HG03558 (cell line): ENCODE measurements around the gene ADAM22.

ENCODE experiments used
- ATAC-seq: cut with Tn5 transposase; IDR thresholded peaks from one replicate; pipeline ENCODE4 v1.9.1; 2021; ENCODE audit warnings: moderate number of reproducible peaks; ENCODE audit not compliant: unreplicated experiment; ENCODE audit errors: extremely low read depth

ADAM22 gene

DNA sequence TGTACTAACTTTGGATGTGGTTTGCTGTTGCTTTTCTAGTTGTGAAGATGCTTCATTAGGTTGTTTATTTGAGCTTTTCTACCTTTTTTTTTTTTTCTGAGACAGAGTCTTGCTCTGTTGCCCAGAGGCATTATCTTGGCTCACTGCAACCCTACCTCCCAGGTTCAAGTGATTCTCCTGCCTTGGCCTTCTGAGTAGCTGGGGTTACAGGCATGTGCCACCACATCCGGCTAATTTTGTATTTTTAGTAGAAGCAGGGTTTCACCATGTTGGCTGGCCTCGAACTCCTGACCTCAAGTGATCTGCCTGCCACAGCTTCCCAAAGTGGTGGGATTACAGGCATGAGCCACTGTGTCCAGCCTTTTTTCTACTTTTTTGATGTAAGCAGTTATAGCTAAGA is 93.7 kb downstream of the ADAM22 start:
- no peak for ATAC-seq

DNA sequence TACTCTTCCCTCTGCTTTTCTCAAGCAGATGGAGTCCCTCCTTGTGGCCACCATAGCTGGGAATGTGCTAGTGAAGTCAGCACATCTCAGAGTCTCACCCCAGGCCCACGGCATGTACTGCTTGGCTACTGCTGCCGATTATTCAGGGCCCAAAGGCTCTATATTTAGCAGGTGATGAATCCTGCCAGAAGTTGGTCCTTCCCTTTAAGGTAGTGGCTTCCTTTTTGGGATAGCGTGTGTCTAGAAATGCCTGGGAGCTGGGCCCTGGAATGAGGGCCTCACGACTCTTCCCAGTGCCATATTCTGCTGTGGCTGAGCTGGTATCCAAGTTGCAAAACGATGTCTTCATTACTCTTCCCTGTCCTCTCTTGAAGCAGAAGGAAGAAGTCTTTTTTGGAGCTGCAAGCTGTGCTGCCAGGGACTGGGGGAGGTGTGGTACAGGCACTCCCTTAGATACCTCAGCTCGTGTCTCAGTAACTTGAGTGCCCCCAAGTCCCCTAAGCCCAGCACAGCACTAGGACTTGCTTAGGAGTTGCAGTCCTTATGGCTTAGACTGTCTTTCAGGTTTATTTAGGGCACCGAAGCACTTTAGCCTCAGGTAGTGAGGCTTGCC is 100.1 kb downstream of the ADAM22 start:
- ATAC-seq: no peak

DNA sequence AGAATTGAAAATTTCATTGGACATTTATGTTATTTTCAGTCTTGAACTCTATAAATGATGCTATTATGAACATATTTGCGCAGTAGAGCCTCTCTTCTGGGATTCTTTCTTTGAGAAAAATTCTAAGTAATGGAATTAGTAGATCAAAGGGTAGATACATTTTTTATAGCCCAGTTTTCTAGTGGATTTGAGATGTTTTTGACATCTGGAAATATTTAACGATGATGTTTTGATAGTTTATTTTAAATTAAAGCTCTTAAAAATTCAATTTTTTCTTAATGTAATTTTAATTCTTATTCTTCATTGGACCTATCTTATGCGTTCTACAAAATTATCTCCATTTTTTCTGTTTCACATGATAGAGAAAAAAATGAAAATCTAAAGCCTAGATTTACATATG is 103.0 kb downstream of the ADAM22 start:
- no peak for ATAC-seq

DNA sequence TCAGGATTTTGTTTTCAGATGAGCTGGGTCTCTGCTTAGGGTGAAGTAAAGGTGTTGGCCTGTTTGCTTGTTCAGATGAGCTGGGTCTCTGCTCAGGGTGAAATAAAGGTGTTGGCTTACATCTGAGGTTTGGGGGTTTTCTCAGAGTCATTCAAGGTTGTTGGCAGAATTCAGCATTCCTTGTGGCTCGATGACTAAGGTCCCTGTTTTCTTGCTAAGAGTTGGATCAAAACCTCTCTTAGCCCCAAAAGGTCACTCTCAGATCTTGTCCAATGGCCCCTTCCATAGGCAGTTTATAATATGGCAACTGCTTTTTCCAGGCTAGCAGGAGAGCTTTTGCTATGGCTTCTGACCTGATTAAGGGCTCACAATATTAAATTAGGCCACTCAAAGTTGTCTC is 106.6 kb downstream of the ADAM22 start:
- no peak for ATAC-seq

DNA sequence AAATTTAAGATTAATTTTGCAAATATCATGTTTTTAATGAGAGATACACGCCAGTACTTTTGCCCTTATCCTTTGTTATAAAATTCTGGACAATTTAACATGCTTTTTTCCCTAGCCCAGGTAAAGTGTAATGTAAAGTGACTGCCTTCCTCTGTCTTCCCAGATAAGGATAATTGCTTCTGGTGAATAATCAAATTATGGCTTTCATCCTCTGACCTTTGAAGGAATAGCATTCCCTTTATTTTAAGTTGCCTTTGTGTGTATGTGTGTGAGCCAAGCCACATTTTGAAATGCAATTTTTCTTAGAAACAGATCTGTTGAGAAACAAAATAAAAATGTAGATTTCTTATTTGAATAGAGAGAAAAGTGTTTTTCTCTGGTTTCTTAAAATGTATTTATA is 107.5 kb downstream of the ADAM22 start:
- no peak for ATAC-seq

DNA sequence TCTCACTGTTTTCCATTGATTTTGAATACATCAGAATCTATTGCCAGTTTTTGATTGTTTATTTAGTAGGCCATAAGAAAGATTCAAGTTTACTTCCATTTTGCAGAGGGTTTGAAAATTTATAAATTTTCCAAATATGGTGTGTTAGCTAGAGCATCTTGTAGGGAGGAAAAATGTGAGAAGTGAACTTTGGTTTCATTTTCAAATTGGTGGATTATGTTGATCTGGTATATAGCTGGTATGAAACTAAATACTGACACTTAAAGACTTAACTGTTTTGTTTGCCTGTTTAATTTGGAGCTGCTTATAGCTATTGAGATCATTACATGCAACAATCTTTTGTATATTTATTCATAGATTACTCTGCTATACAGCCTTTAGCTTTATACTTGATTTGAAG is 108.1 kb downstream of the ADAM22 start:
- no peak for ATAC-seq

DNA sequence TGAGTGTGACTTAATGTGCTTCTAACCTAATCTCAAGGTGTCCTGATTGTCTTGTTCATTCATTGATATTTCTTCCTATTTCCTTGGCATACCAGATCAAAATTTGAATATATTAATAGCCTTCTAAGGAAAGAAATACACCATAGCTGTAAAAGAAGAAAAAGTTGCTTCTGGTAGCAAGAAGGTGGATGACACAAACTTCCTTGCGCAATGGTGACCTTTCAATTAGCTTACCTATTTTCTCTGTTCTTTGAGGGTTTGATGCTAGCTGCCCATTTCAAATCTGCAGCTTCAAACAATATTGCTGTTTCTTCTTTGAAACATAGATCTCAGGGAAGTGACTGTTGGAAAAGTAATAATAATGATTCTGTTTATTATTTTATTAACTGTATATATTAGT is 108.8 kb downstream of the ADAM22 start:
- ATAC-seq: no peak

DNA sequence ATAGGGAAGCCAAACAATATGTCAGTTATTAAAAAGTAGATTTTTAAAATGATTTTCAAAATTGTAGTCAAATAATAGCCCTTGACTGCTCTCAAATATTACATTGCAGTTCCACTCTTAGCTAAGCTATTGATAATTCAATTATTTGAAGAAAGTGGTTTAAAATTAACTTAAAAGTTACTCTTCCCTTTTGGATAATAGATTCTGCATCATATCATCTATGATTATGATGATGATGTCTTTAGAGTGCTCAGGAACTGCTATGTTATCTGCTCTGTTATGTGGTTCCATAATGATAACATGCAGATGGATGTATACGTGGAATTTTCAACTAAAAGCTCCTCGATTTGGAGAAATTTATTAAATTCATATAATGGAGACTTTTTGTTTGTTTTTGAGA is 110.0 kb downstream of the ADAM22 start:
- ATAC-seq: no peak

DNA sequence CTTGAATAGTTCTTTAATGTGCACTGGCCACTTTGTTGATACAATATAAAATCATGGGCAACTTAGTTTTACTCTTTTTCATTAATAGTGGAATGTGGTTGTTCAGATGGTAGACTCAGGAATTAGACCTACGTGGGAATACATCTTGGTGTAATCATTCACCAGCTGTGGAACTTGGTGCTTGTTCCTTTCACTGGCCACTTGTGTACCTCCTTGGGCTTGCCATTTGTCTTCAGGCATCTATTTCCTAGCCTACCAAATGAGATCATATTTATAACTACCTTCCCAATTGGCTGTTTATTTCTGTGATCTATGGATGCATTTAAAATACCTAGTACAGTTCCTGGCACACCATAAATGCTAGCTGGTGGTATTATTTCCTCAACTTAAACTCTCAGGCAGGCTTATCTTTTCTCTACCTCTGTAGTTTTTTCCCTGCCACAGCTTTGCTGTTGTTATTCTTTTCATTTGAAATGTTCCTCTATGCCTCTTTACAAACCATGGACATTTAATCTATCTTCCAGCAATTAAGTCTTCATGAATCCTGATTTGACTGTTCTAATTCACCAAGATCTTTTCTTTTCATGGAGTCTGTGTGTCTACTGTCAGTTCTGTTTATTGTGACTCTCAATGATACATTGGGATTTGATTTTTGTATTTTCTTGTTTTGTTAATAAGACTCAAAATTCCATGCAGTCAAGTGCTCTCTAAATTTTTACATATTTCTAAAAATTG is 113.0 kb downstream of the ADAM22 start:
- ATAC-seq: no peak

DNA sequence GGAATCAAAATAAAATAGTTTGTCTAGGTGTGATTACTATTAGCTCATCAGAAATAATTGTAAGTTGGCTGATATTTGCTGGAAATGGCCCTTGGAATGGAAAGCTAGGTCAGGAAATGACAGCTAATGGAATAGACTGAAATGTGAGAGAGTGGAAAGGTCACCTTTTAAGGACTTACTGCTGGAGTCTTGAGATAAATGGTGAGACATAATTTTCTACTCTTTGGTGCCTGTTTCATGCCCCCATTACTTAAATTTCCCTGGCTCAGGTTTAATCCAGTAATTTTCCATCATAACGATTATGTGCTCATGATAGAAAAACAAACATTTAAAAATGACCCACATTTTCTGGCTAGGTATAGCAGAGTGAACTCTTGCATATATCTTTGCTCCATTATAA is 123.6 kb downstream of the ADAM22 start:
- ATAC-seq: no peak

DNA sequence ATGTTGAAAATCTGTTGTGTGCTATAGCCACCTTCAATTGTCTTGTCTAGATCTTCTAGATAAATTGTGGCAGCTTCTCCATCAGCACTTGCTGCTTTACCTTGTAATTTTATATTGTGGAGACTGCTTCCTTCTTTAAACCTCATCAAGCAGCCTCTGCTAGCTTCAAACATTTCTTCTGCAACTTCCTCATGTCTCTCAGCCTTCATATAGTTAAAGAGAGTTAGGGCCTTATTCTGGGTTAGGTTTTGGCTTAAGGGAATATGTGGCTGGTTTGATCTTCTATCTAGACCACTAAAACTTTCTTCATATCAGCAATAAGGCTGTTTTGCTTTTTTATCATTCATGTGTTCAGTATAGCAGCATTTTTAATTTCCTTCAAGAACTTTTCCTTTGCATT is 128.2 kb downstream of the ADAM22 start:
- no peak for ATAC-seq

DNA sequence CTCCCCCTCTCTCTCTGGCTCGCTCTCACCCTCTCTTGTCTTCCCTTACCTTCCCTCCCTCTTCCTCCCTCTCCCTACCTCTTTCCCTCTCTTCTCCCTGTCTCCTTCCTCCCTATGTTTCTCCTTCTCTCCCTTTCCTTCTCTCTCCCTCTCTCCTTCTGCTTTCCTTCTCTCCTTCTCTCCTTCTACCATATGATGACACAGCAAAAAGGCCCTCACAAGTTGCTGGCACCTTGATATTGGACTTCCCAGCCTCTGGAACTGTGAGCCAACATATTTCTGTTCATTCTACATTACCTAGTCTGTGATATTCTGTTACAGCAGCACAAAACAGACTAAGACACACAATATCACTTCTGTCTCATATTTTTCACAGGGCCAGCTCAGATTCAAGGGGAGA is 135.0 kb downstream of the ADAM22 start:
- no peak for ATAC-seq

DNA sequence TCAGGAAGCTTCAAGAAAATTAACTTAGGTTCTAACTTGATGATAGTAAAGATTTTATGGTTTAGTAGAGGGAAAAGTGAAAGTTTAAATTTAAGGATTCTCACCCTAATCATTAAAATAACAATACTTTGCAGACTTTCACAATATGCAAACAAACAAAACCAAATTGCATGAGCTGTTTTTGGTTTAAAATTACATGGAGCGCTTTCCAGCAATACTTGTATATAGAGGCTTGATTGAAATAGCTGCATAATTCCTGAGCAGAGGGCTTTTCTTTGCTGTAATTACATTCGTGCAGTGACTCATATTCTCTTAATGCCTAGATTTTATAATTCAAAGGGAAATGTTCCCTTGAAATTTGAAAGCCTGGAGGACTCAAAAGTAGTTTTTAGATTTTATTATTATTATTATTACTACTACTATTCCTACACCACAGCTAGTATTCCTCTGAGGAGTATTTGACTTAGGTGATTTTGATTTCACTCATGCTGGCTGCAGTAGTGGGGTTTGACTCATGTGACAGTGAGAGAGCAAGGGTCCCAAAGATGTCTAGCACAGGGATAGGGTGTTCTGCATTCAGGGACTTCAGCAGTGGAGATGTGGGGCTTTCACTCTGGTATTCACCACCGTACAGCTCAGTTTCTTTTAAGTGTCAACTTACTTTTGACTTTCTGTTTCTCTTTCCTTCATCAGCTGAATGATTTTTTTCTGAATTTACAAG is 138.1 kb downstream of the ADAM22 start:
- peak; percentile 63 for ATAC-seq

DNA sequence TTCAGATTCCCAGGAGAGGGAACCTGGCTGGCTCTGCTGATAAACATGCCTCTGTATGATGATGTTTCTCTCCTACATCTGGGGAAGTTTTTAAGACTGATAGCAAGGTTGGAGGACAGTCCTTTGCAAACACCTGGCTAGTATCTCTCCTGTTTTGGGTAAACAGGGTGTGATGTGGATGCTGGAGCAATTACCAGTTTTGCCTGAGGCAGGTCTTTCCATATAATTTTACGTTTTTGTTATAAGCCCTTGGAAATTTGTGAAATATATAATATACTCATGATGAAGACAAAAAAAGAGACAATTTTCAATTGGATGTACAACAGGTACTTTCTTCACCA is 138.6 kb downstream of the ADAM22 start:
- peak; percentile 17 for ATAC-seq

DNA sequence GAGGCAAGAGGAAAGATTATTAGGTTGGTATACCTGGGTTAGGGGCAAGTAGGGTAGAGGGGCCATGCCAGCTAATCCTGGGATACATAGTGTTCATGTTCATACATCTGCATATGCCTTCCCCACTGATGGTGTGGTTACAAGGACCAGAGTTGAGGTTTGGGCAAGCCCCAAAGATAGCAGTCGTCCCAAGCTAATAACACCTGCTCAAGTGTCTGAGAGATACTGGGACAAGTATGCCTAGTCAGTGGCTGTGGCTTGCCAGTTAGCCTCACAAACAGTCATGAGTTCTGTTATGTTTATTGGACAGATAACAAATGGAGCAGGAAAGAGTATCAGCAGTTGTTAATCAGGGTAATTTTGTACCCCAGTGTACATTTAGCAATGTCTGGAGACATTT is 139.6 kb downstream of the ADAM22 start:
- ATAC-seq: peak; percentile 42

DNA sequence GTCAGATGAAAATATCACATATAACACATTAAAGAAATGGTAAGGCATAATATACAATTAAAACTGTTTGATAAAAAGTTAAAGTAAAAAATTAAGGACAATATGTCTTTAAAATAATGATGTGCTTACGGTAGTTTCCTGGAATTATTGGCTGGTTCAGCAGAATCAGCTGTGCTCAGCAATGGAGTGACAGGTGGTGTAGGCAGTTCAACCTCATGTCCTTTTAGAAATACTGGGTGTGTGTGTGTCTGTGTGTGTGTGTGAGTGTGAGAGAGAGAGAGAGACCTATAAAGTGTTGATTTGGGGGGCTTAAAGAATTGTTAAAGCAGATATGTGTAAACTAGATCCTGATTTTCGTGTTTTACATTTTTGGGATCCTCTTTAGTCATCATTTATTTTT is 141.2 kb downstream of the ADAM22 start:
- no peak for ATAC-seq

DNA sequence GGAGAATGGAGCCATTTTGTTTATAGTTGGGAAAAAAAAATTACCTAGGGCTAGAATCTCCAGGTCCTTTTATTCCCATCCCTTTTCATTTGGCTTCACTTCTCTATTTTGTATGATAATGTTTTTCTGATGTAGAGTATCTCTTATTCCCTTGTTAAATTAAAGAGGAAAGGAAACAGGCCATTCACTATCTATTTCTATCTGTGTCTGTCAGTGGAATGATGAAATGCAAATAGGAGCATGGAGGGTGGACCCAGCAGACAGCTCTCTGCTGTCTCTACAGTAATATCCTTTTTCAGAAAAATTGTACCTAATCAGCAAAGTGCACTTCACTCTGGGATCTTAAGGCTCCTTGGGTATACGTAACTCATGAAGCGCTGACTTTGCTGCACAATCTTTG is 149.8 kb downstream of the ADAM22 start:
- ATAC-seq: no peak

DNA sequence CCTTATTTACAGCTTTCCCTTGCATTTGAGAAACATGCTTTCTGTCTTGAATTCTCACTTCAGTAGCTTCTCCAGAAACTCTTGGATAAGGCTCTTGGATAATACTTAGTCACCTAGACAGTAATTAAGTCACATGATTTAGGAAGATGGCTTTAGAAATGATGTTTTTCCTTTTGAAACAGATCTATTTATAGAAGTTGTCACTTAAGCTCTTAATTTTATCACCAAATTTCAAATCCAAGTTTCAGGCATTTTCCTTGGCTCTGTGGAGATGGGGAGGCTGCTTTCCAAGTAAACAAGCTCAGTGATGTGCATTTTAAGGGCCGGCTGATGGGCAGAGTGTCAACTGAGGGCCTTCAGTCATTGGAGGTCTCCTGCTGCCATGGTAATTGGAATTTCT is 155.5 kb downstream of the ADAM22 start:
- ATAC-seq: no peak

DNA sequence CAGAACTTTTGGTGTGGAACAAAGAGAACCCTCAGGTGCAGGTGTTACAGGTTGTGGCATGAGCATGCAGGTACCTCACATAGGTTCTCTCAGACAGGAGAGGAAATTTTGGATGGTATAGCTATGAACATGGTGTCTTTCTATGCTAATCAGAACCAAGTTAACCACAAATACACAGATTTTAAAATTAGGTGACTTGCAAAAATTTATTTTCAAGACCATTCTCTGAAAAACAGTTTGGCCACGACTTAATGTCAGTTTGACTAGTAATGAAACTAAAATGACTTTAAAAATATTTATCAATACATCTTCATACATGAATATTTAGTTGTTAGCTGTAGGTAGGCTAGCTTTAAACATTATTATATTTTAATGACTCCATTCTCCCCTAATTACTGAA is 156.2 kb downstream of the ADAM22 start:
- no peak for ATAC-seq

DNA sequence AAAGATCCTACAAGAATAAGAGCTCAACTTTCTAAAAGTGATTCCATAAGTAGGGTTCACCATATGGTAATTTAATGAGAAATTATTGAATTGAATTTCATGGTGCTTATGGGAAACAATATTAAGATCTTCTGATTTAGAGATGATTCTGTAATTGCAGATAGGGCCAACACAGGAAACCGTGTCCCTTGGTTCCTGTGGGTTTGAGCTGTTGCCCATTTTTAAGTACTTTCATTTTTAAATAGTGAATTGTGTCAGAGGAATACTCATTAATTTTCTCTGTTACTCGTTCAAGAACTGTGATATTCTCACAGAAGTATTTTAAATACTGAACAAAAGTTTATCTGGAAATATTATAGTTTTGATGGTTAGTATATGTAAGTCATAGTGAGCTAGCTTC is 156.6 kb downstream of the ADAM22 start:
- ATAC-seq: no peak

DNA sequence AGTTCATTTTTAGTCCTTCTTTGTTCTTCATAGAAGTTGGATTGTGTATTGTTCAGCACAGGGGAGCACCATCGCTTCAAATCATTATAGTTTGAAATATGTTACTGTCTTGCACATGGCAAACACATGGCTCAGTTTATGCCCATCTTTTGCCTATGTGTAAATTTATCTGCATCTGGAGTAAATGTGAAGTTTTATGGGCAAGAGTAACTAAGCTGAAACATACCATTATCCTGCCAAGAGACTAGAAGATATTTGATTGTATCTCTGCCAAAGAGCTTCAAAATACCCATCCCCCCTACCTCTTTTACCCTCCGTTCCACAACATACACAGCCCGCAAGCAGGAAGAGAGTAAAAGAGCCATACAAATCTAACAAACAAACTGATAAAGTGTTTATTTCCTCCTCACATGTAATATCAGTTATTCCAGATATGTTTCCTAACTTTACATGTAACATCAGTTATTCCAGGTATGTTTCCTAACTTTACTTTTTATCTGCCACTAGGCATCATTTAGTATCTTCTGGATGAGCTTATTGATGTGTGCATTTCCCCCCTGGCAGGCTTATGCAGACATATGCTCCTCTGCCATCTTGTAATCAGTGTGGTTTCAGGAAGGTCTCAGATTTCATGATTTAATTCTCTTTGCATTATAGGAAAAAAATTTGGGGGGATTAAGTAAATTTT is 158.1 kb downstream of the ADAM22 start:
- ATAC-seq: no peak
